Lung (tissue), 12 donors: ENCODE measurements around the gene ABCG2. TPM values are rescaled to one million over a fixed set of nuclear protein-coding genes. Genes with fewer than 3 reads are reported as not detected.

Experiments
- ATAC-seq: fragments of 200-7000 bp; cut with Tn5 transposase; one replicate; pipeline ENCODE4 v1.9.1; 2020; ENCODE audit warnings: moderate number of reproducible peaks; ENCODE audit not compliant: insufficient read depth, low FRiP score
- DNase-seq, 3 donors: peaks; one replicate each; pipeline ENCODE4 v3.0.0-alpha.2; 2013 to 2017
- H3K27ac ChIP-seq, 2 donors: one replicate each; pipeline ENCODE4 v1.5.1; 2013; ENCODE audit warnings: mild to moderate bottlenecking in 2 of 2, moderate library complexity in 2 of 2, control low read depth in 1 of 2, inconsistent platforms in 1 of 2, low read depth in 1 of 2, low read length in 1 of 2
- H3K27me3 ChIP-seq, 3 donors: one replicate each; pipeline ENCODE4 v1.5.1; 2013; ENCODE audit warnings: low read length in 2 of 3; ENCODE audit not compliant: control insufficient read depth in 3 of 3, insufficient read depth in 3 of 3
- H3K36me3 ChIP-seq, 4 donors: one replicate each; pipeline ENCODE4 v1.5.1; 2013; ENCODE audit warnings: low read length in 4 of 4, mild to moderate bottlenecking in 1 of 4, moderate library complexity in 1 of 4; ENCODE audit not compliant: control insufficient read depth in 4 of 4, insufficient read depth in 4 of 4
- H3K4me1 ChIP-seq, 5 donors: one replicate each; pipeline ENCODE4 v1.5.1; 2013; ENCODE audit warnings: low read length in 5 of 5, mild to moderate bottlenecking in 2 of 5, moderate library complexity in 1 of 5; ENCODE audit not compliant: control insufficient read depth in 5 of 5, insufficient read depth in 5 of 5
- H3K4me3 ChIP-seq: one replicate; pipeline ENCODE4 v1.5.1; 2013; ENCODE audit warnings: mild to moderate bottlenecking, control low read depth, moderate library complexity
- H3K9ac ChIP-seq, 2 donors: one replicate each; pipeline ENCODE4 v1.5.1; 2013; ENCODE audit warnings: low read length in 2 of 2, control low read depth in 1 of 2; ENCODE audit not compliant: insufficient read depth in 1 of 2
- H3K9me3 ChIP-seq, 4 donors: one replicate each; pipeline ENCODE4 v1.5.1; 2013; ENCODE audit warnings: low read length in 3 of 4, mild to moderate bottlenecking in 1 of 4, moderate library complexity in 1 of 4; ENCODE audit not compliant: control insufficient read depth in 4 of 4, insufficient read depth in 3 of 4
- WGBS, 2 donors: extraction: QIAGEN DNeasy Blood & Tissue Kit; methylation state at CpG; one replicate each; pipeline ENCODE4 v1.1.7; 2013; 5-methylcytosine and 5-hydroxymethylcytosine counted together
- polyA plus RNA-seq, 2 donors: library from polyadenylated mRNA; stranded (reverse); fragments of 200-250 nt; gene quantifications; one replicate each; pipeline ENCODE4 v1.2.1, GENCODE V29; 2013
- total RNA-seq, 2 donors: library from RNA; depleted of rRNA in 1 of 2; stranded (reverse); fragments of >200 nt in 1 of 2; gene quantifications; one replicate each; pipeline ENCODE4 v1.2.1, GENCODE V29; 2014 to 2021
- TF ChIP-seq, protein P1 (sequence below): IDR thresholded peaks from 2 replicates; pipeline ENCODE4 v1.5.1; 2012; ENCODE audit warnings: mild to moderate bottlenecking; ENCODE audit errors: control extremely low read depth, extremely low read depth
- donor health status: control.
- donor health status: control.
- donor health status: Bipolar disorder and iron deficiency.
- donor health status: healthy.
- donor health status: DM: yes; HTN: yes; CAD: no.

The ABCG2 gene
- total and polyA plus RNA-seq, 4 donors, result 1.0 to 15.7 (median 3.3) TPM

DNA sequence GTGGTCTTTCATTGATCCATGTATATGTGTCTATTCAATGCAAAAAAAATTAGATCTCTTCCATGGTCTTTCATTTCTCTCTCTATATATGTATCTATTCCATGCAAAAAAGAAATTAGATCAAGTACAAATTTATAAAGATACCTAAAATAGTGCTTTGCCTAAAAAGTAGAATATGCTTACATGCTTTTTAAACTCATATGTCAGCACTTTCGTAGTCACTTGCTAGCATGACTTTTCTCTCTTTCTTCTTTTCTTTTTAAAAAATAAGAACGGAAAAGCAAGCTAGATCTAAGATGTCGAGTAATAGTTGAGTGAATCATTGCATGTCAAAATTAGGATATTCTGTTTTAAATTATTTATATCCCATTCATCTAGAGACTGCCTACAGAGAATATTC, 100.1 kb downstream of the ABCG2 start:
- H3K4me3 ChIP-seq, result no peak overlapping the region
- H3K27me3 ChIP-seq, result no peaks in the 10 kb centered on the region
- H3K36me3 ChIP-seq, result peaks cover 5 to 29% (median 14%) of the 10 kb centered on the region in 4 donors
- ATAC-seq, result no peak
- DNase-seq, result no peak
- no peaks in the 10 kb centered on the region for H3K9me3 ChIP-seq
- whole genome bisulfite sequencing, 2 donors, result 98 to 99% methylated on average over 3 of the region's 3 CpGs
- TF ChIP-seq, protein P1, sequence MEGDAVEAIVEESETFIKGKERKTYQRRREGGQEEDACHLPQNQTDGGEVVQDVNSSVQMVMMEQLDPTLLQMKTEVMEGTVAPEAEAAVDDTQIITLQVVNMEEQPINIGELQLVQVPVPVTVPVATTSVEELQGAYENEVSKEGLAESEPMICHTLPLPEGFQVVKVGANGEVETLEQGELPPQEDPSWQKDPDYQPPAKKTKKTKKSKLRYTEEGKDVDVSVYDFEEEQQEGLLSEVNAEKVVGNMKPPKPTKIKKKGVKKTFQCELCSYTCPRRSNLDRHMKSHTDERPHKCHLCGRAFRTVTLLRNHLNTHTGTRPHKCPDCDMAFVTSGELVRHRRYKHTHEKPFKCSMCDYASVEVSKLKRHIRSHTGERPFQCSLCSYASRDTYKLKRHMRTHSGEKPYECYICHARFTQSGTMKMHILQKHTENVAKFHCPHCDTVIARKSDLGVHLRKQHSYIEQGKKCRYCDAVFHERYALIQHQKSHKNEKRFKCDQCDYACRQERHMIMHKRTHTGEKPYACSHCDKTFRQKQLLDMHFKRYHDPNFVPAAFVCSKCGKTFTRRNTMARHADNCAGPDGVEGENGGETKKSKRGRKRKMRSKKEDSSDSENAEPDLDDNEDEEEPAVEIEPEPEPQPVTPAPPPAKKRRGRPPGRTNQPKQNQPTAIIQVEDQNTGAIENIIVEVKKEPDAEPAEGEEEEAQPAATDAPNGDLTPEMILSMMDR, result no peak
- no peak overlapping the region for H3K9ac ChIP-seq
- no peak overlapping the region for H3K27ac ChIP-seq
- H3K4me1 ChIP-seq, result peaks cover 0 to 3% (median 0%) of the 10 kb centered on the region in 5 donors

DNA sequence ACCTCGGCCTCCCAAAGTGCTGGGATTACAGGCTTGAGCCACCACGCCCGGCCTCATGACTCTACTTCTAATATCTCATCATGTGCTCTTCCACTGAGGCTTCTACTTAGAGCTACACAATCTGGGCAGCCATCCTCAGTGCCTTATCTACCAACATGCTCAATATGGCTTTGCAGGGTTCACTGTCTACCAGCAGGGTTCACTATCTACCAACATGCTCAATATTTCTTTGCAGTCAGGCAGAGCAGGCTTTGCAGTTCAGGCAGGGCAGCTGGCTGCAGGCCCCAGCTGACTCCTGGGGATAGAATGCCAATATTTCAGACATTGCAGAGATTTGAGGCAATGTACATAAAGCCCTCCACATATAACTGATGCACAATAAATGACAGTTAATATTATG, 103.5 kb downstream of the ABCG2 start:
- H3K4me3 ChIP-seq, result no peak overlapping the region
- ATAC-seq (no peak), DNase-seq (peak; percentile 24 to 57 (median 35))
- no peak overlapping the region for H3K27ac ChIP-seq
- peaks cover 0 to 2% (median 0%) of the 10 kb centered on the region in 5 donors for H3K4me1 ChIP-seq
- H3K36me3 ChIP-seq, result peaks cover 9 to 41% (median 17%) of the 10 kb centered on the region in 4 donors
- 82 to 100% methylated on average over 3 of the region's 3 CpGs for WGBS, 2 donors
- TF ChIP-seq, protein P1, result peak; percentile 9
- no peak overlapping the region for H3K9ac ChIP-seq
- H3K9me3 ChIP-seq, result no peaks in the 10 kb centered on the region
- H3K27me3 ChIP-seq, result no peaks in the 10 kb centered on the region

DNA sequence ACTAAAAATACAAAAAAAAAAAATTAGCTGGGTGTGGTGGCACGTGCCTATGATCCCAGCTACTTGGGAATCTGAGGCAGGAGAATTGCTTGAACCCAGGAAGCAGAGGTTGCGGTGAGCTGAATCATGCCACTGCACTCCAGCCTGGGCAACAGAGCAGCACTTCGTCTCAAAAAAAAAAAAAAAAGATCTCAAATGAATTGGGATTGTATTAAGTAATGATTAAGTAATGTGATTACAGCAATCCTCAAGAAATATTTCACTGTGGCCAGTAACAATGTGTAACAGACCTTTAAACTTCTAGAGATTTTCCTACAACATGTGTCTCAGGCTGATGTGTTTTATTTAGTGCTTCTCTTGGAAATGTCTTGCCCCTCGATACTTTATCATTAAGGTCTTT, 104.2 kb downstream of the ABCG2 start:
- Histone ChIP-seq H3K36me3 (peaks cover 8 to 40% (median 17%) of the 10 kb centered on the region in 4 donors), H3K4me3 (no peak overlapping the region), H3K4me1 (no peaks in the 10 kb centered on the region), H3K9ac (no peak overlapping the region), H3K9me3 (no peaks in the 10 kb centered on the region), H3K27me3 (no peaks in the 10 kb centered on the region), H3K27ac (no peak overlapping the region)
- TF ChIP-seq, protein P1, result no peak
- ATAC-seq, result no peak
- 82 to 90% methylated on average over 4 of the region's 4 CpGs for WGBS, 2 donors
- no peak for DNase-seq

DNA sequence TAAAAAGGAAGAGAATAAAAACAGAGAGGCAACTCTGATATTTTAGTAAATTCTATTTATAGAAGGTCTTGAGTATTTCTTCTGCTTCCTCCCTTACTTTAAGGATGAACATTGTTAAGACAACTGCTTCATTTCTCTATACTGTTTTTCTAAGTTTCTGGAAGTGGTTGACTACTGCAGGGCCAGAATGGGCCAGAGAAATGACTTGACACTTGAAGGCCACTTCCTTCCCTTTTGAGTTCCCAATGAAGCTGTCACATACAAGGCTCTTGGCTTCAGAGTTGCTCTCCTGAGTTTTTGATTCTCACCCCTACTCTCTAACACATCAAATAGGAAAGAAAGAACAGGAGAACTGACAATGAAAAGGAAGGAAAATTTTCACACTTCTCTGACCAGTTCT, 113.4 kb downstream of the ABCG2 start:
- H3K27me3 ChIP-seq, result no peaks in the 10 kb centered on the region
- H3K4me1 ChIP-seq, result no peaks in the 10 kb centered on the region
- H3K27ac ChIP-seq, result no peak overlapping the region
- H3K4me3 ChIP-seq, result no peak overlapping the region
- H3K9me3 ChIP-seq, result no peaks in the 10 kb centered on the region
- ATAC-seq (no peak), DNase-seq (no peak)
- TF ChIP-seq, protein P1, result no peak
- no peak overlapping the region for H3K9ac ChIP-seq
- peaks cover 14 to 47% (median 31%) of the 10 kb centered on the region in 4 donors for H3K36me3 ChIP-seq
